HG02610 (cell line): ENCODE results near the gene CAMSAP1.

Experiments
- ATAC-seq: cut with Tn5 transposase; IDR thresholded peaks from one replicate; pipeline ENCODE4 v1.9.1; 2021; ENCODE audit warnings: mild to moderate bottlenecking, moderate library complexity; ENCODE audit not compliant: unreplicated experiment

The CAMSAP1 gene

DNA sequence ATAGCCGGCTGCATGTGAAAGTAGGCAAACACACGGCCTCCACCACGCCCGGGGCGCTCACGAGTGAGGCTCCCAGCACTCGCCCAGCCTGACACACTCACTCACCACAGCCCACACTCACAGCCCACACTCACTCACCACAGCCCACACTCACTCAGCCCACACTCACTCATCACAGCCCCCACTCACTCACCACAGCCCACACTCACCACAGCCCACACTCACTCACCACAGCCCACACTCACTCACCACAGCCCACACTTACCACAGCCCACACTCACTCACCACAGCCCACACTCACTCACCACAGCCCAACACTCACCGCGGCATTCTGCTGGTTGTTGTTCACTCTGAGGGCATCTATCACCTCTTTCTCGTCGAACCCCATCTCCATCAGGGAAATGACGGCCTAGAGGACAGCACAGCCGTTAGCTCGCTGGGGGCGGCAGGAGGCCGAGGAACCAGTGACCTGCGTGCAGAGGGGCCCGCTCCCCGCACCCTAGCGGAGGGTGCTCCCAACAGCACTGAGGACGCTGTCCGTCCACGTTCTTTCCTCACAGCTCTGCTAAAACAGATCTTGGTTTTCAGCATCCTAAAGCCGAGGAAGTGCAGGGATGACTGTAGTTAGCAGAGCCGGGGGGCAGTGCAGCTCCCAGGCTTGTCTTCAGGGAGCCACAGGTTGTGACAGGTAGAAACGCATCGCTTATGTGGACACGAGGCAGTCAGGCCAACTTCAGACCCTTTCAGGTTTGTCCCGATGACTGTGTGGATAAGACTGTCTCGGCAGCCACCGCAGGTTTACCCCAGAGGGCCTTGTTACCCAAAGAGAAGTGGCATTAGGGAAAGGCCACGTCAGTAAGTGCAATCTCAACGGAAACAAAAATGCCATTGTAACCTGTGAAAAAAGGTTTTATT is 32.3 kb upstream of the CAMSAP1 start:
- no peak for ATAC-seq

DNA sequence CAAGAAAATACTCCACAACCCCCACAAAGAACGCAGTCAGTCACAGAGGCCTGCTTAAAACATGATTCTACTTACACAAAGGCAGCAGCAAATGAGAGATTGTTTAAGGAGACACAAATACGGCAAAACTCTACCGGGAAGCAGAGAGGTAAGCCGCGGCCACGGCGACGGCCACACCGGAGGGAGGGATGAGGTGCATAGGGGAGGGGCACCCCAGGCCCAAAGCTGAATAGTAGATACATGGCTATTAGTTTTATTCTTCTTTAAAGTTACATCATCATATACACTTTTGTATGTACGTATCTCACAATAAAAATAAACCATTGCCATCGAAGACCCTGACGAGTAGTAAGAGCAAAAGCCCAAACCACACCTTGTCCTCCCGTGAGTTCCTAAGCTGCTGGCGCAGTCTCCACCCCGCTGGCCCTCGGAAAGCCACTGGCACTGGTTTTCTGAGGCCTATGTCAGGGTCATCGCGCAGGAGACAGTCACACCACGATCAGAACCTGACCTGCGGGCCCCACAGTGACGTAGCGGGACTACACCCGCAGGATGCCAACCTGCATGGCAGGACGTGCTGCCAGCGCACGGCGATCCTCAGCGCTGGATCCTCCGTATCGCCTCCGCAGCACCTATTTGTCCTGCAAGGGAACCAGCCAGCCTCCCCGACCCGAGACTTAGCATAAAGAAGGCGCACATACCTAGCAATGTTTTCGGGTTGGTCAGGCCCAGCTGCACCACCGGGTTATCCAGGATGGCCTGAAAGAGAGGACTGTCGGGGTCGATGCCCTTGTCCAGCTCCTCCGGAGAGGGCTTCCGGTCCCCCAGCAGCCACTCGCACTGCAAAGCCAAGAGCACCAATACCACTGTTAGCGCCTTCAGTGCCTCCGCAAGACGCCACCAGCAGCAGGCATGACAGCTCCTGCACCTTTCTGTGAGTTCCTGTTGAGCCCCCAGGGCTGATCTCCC is 30.5 kb upstream of the CAMSAP1 start:
- no peak for ATAC-seq

DNA sequence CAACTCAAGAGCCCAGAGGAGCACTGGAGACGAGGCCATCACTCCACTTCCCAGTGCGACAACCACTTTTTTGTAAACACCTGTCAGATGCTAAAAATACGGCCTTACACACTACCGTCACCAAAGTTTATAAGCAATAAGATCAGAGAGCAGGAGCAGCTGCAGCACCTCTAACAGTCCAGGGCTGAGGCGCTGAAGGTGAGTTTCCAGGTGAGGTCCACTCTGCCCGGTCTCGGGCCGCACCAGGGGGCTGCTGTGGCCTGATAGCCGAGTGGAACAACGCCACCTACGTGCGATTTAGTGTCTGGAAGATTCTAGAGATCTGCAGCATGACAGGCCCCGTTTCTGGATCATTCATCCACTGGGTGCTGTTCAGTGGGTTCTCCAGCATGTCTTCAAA is 25.8 kb upstream of the CAMSAP1 start:
- no peak for ATAC-seq

DNA sequence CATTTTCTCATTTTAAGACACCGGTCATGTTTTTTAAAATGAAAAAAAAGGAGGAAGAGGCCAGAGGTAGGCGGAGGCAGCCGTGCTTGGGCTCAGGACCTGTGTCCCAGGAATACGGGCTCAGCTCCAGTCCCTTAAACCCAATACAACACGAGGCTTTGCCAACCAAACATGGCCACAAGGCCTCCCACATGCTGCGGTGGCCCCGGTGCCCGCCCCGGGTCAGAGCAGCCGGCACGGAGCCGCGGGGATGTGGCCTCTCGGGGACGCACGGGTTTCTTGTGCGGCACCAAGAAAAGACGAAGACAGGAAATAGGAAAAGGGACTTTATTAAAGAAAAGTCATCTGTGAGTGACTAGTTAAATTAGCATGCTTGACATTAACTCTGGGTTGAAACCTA is 25.3 kb upstream of the CAMSAP1 start:
- ATAC-seq, result no peak

DNA sequence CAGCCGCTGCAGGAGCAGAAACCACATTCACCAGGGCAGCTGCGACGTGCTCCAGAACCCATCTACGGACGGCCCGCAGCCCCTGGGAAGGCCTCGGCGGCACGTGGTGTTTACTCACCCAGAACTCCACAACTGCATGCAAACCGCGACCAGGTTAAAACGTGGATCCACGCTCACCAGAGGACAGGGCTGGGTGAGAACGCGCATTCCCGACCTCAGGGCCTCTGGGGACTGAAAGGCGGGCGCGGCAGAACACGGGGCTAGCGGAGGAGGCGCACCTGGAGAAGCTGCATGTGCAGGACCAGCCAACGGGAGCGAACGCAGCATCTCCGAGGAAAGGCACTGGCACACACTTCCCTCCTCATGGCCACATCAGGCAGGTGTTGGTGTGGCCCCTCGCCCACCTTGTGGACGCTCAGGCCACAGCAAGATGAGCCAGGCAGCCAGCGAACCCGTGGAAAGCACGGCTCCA is 24.0 kb upstream of the CAMSAP1 start:
- ATAC-seq, result no peak

DNA sequence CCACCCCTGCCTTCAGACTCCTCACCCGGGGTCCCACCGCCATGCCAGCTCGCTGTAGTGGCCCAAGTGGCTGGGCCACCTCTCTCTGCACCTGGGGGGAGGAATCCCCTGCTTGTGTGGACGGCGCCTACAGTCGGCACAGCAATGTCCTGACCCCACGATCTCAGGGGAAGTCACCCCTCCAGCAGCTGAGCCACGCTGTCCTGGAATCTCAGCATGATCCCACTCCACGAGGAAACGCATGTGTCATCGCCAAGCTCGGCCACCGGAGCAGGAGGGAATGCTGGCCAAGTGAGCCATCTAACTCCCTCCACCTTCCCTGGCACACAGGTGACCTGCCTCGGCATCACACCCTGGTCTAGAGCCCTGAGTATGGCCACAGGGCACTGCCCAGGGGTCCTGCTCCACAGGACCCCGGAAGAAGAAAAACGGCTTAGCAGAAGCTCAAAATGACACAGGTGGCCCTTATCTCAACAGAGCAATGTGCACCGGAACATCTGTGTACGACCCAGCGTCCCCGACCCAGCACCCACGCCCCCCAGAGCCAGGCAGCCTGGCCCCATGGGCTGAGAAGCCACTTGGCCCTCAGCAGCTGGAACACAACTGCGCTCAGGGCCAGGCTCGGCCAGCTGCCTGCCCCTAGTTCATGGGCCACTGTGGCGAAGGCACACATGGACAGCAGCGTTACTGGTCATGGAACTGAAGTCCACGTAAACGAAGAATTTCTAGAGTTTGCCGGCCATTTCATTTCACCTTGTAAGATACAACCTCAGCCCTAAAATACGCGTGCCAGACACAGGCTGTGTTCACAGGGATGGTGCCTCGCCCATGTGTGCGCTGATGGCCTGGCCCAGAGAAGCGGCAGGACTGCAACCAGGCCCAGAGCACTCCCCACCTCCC is 23.4 kb upstream of the CAMSAP1 start:
- no peak for ATAC-seq

DNA sequence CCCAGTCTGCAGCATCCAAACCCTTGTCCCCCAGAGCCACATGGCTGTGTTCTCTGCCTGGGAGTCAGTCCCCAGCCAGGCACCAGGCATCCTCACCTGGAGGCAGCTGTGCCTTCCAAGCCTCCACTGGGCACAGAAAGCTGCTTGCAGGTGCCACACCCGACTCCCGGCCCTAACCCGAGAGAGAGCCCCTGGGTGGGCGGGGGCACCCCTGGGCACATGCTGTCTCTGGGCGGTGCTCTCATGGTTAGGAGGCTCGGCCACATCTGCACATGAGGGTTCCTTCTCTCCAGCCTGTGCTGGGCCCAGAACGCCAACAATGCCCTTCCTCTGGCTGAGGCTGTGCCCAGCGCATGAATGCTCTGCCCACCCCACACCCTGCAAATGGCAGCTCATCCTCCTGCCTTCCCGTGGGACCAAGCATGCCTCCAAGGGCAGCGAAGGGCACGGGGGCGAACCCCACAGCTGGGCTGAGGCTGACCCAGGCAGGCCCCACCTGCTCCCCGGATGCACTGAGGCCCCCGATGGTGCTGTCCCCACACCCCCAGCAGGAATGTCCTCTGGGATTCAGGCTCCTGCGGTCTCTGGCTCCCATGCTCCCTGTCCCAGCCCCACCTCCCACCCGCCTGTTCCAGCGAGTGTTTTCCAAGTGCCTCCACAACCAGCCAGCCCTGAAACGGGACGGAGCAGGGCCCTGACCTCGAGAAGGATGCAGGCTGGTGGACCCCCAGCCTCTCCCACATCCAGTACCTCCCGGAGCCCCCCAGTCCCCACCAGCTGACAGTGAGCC is 22.5 kb upstream of the CAMSAP1 start:
- no peak for ATAC-seq

DNA sequence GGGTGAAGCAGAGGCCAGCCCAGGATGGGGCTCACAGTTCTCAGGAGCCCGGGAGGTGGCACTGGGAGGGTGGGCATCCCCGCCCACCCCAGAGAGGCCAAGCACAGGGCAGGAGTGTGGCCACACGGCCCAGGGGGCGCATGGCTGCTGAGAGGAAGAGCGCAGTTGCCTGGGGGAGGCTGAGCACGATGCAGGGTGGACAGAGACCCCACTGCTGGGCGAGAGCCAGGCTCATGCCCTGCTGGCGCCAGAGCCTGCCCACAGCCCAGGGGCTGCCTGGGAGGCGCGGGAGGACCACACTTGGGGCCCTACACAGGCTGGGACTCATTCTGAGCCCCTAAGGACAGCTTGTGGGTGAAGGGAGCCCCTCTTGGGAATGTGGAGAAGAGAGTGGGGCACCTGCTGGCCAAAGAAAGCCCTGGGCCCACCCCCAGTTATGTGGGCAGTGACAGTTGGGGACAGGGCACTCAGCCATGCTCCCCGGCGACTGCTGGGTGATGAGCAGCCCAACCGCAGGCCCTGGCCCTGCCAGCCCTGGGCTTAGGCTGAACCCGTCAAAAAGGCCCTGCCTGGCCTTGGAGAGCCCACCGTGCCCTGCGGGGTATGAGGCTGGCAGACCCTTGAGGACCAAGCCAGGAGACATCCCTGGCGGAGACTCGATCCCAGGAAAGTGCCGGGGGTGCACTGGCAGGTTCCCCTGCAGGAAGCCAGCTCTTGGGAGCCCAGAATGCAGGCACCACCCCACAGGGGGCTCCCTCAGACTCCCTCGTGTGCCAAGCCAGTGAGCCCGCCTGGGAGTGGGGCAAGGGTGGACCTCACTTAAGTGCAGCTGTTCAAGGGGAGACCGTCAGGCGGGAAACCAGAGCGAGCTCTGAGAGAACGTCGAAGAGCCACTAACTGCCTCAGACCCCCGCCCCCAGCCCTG is 21.6 kb upstream of the CAMSAP1 start:
- ATAC-seq, result no peak

DNA sequence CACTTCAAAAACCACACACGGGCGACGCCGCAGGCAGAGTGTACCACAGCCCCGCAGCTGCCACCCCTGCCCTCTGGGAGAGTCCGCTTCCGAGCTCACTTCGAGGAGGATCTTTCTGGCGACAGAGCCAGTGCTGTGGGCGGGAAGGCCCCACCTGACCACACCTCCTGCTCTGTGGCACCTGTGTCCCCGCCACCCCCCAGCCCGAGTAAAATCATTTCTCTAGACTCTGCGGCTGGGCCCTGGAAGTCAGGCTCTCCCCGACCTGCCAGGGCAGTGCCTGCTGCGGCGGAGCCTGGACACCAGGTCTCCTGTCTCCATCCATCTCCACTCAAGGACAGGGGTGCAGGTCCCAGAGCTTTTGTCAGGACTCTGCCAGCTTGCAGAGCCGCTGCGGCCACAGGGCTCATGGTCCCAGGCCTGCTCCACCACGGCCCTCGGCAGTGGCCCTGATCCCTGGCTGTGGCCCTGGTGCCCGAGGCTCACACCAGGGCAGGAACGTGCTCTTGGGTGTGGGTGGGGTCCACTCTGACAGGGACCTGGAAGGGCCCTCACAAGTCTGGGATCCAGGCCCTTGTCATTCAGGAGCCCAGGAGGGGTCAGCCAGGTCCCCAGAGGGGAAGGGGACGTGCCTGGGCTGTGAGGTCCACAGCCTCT is 20.9 kb upstream of the CAMSAP1 start:
- no peak for ATAC-seq

DNA sequence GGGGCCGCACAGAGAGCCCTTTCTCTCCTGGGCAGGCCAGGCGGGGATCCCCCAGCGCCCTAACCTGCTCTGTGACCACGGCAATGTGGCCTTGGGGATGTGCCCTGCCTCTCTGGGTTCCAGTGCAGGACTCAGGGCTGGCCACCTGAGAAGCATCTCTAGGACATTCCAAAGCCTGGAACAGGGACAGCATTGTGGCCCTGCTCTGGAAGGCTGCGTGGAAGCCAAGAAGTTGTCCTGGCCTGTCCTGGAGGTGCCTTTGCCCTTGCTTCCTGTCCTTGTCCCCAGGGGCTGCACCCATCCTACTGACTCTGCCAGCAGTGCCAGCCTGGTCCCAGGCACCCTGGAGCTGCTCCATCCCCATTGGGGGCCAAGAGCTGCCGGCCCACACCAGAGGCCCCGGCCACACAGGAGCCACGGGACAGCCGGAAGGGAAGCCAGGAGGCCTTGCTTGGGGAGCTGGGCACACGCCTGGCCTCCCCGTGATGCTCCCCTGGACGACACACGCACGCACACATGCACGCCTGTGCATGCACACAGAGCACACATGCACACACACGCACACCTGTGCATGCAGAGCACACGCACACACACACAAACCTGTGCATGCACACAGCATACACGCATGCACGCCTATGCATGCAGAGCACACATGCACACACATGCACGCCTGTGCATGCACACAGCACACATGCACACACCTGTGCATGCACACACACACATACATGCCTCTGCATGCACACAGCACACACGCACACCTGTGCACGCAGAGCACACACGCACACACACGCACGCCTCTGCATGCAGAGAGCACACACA is 20.1 kb upstream of the CAMSAP1 start:
- ATAC-seq, result no peak

DNA sequence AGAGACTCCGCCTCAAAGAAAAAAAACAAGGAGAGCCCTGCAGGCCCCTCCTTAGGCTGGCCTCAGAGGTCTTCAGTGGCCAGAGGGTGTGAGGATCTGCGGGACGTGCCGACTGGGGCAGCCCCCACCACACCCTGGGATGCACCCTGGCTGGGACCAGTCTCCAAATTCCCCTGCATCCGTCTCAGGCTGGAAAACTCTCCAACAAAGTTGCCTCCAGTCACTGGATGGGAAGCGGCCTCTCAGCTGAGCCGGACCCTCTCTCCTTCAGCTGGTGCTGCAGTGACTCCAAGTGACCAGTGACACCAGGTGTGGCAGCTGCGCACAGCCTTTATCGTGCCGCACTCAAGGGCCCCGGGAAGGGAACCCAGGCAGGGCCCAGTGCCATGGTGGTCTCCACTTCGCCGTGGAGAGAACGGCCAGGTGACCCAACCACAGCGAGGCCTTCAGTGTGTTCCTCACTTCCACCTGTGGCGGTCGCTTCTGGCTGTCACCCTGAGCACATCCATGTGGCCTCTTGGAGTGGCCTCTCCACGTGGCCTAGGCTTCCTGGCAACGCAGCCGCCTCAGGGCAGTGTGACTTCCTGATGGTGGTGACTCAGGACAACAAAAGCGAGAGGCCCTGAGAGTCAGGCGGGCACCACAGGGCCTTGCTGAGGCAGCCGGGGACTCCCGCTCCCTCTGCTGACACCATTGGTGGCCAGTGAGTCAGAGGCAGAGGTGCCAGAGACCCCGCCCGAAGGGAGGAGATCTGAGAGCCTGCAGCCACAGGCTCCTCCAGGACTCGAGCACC is 19.3 kb upstream of the CAMSAP1 start:
- no peak for ATAC-seq

DNA sequence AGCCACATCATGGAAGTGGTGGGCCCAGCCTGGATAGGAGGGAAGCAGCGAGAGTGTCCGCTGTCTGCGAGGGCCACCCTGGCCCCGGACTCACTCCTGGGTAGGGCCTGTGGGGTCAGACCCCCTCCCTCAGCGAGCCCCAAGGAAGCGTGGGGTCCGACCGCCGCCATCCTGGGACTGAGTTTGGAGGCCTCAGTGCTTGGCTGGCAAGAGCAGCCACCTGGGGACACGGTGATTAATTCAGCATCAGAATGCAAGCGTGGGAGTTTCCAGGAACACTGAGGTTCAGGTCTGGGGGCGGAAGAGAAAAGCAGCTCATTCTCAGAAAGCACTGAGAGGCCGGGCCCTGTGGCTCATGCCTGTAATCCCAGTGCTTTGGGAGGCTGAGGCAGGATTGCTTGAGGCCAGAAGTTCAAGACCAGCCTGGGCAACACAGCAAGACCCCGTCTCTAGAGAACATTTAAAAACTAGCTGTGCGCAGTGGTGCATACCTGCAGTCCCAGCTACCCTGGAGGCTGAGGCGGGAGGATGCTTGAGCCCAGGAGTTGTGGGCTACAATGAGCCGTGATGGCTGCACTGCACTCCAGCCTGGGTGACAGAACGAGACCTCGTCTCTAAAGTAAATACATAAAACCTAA is 18.3 kb upstream of the CAMSAP1 start:
- ATAC-seq, result no peak

DNA sequence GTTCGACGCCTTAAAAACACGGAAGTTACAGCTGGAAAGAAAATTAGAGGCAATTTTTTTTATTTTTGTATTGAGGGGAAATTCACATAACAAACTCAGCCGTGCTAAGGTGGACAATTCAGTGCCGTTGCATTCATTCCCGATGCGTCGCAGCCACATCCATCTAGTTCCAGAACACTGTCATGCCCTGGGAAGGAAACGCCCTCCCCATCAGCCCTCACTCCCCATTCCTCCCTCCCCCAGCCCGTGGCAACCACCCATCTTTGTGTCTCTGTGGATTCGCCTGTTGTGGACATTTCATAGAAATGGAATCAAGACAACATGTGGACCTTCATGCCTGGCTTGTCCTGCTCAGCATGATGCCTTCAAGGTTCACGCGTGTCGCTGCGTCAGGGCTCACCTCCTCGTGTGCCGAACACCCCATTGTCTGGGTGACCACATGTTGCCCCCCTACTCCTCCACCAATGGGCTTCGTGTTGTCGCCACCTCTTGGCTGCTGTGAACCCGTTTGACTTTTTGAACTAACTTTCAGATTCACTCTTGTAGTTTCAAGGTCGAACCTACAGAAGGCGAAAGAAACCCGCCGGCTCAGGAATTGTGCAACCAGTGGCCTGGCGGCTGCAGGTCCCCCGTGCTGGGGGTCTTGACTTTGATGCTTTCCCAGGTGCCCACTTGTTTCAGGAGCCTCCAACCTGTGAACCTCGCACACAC is 17.4 kb upstream of the CAMSAP1 start:
- ATAC-seq, result no peak

DNA sequence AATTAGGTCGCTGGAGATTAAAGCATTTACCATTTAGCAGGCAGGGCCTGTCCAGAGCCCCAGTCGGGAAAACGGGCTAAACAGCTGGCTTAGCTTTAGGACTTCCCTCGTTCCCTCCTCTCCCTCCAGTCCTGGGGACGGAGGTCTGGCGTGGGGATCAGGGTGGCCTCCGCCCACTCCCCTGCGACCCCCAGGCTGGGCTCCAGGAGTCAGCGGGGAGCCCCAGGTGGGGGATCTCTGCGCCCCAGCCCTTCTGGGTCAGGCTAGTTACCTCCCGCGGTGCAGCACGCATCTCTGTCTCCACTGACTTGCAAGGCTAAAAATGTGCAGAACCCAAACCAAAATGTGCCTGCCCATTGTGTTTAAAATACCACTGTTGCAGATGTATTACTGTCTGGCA is 16.2 kb upstream of the CAMSAP1 start:
- no peak for ATAC-seq

DNA sequence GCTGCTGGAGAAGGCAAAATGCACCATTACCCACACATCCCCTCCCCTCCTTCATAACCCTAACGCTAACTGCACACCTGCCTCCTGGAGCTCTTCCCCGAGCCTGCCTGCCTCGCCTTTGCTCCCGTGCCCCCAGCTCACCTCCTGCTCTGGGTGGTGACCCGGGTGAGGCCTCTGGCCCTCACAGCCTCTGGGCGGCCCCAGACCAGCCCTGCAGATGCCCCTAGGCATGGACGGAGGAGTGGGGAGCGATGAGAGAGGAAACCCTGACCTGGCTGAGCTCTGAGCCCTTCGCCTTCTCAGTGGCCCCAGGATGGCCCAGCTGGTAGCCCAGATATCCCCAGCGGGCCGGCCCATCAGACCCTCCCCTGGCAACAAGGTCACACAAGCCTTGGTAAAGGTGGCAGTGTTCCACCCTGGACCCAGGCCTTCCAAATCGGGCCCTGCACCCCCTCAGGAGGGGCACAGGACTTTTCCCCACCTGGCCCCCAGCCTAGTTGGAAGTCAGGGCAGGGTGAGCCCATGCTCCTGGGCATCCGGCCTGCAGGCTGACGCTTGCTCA is 14.5 kb upstream of the CAMSAP1 start:
- ATAC-seq, result no peak
